Transverse colon (tissue), 3 donors: ENCODE results near the gene ETFB.

Source experiments
- EP300 ChIP-seq: sonication (generic); formaldehyde crosslinking; IDR thresholded peaks from one replicate; pipeline ENCODE4 v1.6.1; 2017; ENCODE audit warnings: antibody characterized with exemption, low read depth
- POLR2A ChIP-seq: fragments of 450-650 bp; IDR thresholded peaks from one replicate; pipeline ENCODE4 v1.6.1; 2016; ENCODE audit warnings: antibody characterized with exemption, mild to moderate bottlenecking, moderate library complexity
- TF ChIP-seq, protein P1 (sequence below), 5 experiments: fragments of 200-600 bp in 3 of 5; fragments of 450-650 bp in 2 of 5; sonication (generic) in 3 of 5; IDR thresholded peaks; 1 replicate in 2 of 5; 2 replicates in 3 of 5; pipeline ENCODE4 v1.5.1; 2016 to 2017; ENCODE audit warnings: antibody characterized with exemption in 5 of 5, inconsistent platforms in 3 of 5, mild to moderate bottlenecking in 2 of 5, moderate library complexity in 1 of 5

DNA sequence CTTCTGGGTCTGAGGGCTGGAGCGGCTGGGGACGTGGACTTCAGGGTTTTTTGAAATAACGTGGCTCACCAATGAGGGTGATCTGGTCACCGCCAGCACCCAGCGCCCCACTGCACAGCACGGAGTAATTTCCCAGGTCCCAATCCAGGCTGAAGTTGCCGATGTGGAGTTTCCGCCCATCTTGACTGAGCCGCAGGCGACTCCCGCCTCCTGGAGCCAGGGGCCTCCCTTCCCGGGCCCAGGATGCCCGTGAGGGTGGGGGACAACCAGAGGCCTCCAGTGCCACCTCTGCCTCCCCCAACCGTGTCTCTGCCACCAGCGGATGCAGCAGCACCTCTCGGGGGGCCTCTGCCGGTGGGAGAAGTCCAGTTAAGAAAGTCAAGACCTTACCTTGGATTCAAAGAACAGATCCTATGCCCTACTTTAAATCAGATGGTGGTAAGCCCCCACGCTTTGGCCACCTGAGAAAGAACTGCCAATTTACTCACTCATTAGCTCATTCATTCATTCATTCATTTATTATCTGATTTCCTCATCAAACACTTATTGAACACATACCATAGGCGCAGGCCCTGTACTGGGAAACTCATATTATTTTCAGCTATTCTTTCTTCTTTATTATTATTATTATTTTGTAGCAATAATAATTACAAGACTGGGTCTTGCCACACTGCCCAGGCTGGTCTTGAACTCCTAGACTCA lies 28.2 kb downstream of the ETFB start:
- TF ChIP-seq, protein P1, sequence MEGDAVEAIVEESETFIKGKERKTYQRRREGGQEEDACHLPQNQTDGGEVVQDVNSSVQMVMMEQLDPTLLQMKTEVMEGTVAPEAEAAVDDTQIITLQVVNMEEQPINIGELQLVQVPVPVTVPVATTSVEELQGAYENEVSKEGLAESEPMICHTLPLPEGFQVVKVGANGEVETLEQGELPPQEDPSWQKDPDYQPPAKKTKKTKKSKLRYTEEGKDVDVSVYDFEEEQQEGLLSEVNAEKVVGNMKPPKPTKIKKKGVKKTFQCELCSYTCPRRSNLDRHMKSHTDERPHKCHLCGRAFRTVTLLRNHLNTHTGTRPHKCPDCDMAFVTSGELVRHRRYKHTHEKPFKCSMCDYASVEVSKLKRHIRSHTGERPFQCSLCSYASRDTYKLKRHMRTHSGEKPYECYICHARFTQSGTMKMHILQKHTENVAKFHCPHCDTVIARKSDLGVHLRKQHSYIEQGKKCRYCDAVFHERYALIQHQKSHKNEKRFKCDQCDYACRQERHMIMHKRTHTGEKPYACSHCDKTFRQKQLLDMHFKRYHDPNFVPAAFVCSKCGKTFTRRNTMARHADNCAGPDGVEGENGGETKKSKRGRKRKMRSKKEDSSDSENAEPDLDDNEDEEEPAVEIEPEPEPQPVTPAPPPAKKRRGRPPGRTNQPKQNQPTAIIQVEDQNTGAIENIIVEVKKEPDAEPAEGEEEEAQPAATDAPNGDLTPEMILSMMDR (IDR thresholded peaks at IDR 0.05), result no peak
- TF ChIP-seq POLR2A (no peak), EP300 (no peak)
